HL-60 (cell line): ENCODE results near the gene DHX34.

Source experiments
- DNase-seq, 2 experiments: peaks; one replicate each; pipeline ENCODE4 v3.0.0-alpha.2; 2010 to 2020; ENCODE audit warnings: low read depth in 1 of 2, low spot score in 1 of 2
- H3K27ac ChIP-seq: fragments of 250-450 bp; sonication (Bioruptor Pico); replicated peaks from 2 replicates; pipeline ENCODE4 v1.5.1; 2020; ENCODE audit warnings: mild to moderate bottlenecking, moderate library complexity
- H3K27me3 ChIP-seq: fragments of 250-450 bp; sonication (Bioruptor Pico); 2 replicates; pipeline ENCODE4 v1.5.1; 2021; ENCODE audit warnings: mild to moderate bottlenecking, moderate library complexity; ENCODE audit not compliant: insufficient read depth, poor library complexity, severe bottlenecking
- H3K4me3 ChIP-seq: replicated peaks from 2 replicates; pipeline ENCODE4 v1.5.1; 2011; ENCODE audit warnings: mild to moderate bottlenecking, control low read depth, low read length; ENCODE audit not compliant: insufficient read depth
- GABPA ChIP-seq: IDR thresholded peaks from 2 replicates; pipeline ENCODE4 v1.6.1; 2012; ENCODE audit warnings: low read depth
- POLR2AphosphoS5 ChIP-seq: IDR thresholded peaks from 2 replicates; pipeline ENCODE4 v1.6.1; 2012; ENCODE audit warnings: low read depth
- SPI1 ChIP-seq: IDR thresholded peaks from 2 replicates; pipeline ENCODE4 v1.6.1; 2012; ENCODE audit warnings: low read depth, mild to moderate bottlenecking, borderline replicate concordance
- TF ChIP-seq, protein P1 (sequence below): IDR thresholded peaks from 2 replicates; pipeline ENCODE4 v1.6.1; 2012; ENCODE audit warnings: low read depth; ENCODE audit not compliant: insufficient replicate concordance
- TF ChIP-seq, protein P2 (sequence below): IDR thresholded peaks from one replicate; pipeline ENCODE4 v1.5.1; 2011; ENCODE audit warnings: low read length, control low read depth, inconsistent platforms; ENCODE audit not compliant: insufficient read depth

DHX34 gene

DNA sequence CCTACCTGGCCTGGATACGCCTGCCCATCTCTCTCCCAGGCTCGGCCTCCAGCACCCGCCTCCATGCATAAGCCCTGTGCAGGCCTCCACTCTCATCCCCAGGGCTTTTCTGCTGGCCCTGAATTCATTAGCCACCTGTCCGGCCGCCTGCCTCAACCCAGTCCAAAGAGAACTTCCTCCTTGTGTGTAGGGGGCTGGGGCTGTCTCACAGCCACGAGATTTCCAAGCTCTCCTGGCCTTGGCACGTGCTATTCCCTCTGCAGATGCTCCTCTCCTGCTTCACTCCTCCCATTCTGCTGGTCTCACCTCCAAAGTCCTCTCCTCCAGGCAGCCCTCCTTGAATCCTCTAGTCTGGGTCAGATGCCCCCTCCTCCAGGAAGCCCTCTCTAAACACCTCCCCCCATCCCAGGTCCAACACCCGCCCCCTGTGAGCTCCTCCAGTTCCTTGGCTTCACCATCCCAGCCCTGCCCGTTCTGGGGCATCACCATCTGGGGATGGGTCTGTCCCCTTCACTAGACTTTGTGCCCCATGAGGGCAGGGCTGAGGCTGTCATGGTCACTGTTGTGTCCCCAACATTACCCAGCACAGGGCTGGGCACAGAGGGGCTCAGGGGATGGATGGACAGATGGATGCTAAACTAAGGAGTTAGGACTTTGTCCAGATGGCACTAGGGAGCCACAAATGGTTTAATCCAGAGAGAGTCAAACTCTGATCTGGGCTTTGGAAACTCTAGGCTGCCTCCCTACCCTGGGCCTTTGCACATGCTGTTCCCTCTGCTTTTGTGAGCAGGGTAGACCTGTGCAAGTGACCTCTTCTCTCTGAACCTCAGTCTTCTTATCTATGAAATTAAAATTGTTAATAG lies 55.5 kb downstream of the DHX34 start:
- Histone ChIP-seq H3K4me3 (no peak overlapping the region), H3K27me3 (peaks cover 16% of the 10 kb centered on the region), H3K27ac (no peak overlapping the region)
- TF ChIP-seq POLR2AphosphoS5 (no peak), GABPA (no peak), SPI1 (no peak)
- TF ChIP-seq, protein P1, sequence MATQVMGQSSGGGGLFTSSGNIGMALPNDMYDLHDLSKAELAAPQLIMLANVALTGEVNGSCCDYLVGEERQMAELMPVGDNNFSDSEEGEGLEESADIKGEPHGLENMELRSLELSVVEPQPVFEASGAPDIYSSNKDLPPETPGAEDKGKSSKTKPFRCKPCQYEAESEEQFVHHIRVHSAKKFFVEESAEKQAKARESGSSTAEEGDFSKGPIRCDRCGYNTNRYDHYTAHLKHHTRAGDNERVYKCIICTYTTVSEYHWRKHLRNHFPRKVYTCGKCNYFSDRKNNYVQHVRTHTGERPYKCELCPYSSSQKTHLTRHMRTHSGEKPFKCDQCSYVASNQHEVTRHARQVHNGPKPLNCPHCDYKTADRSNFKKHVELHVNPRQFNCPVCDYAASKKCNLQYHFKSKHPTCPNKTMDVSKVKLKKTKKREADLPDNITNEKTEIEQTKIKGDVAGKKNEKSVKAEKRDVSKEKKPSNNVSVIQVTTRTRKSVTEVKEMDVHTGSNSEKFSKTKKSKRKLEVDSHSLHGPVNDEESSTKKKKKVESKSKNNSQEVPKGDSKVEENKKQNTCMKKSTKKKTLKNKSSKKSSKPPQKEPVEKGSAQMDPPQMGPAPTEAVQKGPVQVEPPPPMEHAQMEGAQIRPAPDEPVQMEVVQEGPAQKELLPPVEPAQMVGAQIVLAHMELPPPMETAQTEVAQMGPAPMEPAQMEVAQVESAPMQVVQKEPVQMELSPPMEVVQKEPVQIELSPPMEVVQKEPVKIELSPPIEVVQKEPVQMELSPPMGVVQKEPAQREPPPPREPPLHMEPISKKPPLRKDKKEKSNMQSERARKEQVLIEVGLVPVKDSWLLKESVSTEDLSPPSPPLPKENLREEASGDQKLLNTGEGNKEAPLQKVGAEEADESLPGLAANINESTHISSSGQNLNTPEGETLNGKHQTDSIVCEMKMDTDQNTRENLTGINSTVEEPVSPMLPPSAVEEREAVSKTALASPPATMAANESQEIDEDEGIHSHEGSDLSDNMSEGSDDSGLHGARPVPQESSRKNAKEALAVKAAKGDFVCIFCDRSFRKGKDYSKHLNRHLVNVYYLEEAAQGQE: no peak
- TF ChIP-seq, protein P2, sequence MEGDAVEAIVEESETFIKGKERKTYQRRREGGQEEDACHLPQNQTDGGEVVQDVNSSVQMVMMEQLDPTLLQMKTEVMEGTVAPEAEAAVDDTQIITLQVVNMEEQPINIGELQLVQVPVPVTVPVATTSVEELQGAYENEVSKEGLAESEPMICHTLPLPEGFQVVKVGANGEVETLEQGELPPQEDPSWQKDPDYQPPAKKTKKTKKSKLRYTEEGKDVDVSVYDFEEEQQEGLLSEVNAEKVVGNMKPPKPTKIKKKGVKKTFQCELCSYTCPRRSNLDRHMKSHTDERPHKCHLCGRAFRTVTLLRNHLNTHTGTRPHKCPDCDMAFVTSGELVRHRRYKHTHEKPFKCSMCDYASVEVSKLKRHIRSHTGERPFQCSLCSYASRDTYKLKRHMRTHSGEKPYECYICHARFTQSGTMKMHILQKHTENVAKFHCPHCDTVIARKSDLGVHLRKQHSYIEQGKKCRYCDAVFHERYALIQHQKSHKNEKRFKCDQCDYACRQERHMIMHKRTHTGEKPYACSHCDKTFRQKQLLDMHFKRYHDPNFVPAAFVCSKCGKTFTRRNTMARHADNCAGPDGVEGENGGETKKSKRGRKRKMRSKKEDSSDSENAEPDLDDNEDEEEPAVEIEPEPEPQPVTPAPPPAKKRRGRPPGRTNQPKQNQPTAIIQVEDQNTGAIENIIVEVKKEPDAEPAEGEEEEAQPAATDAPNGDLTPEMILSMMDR: no peak
- DNase-seq: no peak

DNA sequence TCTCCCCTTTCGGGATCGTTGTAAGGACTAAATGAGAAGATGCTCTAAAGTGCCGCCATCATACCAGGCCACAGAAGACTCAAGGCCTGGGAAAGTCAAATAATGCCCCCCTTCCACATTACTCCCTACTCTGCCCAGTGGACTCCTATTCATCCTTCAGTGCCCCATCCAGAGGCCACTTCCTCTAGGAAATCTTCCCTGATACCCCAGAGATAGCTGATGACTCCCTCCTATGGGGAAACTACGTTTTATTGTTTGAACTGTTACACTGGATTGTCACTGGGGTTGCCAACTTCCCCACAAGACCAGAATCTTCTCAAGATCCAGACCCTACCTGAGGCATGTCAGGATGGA lies 56.1 kb downstream of the DHX34 start:
- TF ChIP-seq, protein P2: no peak
- DNase-seq: no peak
- H3K27ac ChIP-seq: no peak overlapping the region

DNA sequence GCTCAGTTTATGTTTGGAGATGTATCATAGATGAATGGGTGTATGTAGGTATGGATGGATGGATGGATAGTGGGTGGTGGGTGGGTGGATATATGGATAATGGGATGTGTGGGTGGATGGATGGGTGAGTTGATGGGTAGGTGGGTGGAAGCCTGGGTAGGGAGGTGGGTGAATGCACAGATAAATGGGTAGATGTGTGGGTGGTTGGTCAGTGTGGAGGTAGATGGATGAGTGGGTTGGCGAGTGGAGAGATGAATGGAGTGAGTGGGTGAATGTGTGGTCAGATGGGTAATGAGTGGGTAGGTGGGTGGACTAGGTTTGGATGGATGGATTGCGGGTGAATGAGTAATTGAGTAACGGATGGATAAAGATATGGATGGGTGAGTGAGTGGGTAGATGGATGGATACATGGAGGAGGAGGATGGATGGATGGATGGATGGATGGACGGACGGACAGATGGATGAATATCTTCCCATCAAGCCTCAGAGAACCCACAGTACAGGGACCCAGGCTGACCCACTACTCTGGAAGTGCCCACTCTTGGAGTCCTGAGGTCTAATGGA lies 56.8 kb downstream of the DHX34 start:
- H3K4me3 ChIP-seq: no peak overlapping the region
- DNase-seq: no peak
- H3K27ac ChIP-seq: no peak overlapping the region
- TF ChIP-seq POLR2AphosphoS5 (no peak), SPI1 (no peak)
- TF ChIP-seq, protein P2: no peak
- peaks cover 16% of the 10 kb centered on the region for H3K27me3 ChIP-seq

More for the DNA sequence above, 56.1 kb downstream of the DHX34 start:
- Histone ChIP-seq H3K27me3 (peaks cover 16% of the 10 kb centered on the region), H3K4me3 (no peak overlapping the region)

DNA sequence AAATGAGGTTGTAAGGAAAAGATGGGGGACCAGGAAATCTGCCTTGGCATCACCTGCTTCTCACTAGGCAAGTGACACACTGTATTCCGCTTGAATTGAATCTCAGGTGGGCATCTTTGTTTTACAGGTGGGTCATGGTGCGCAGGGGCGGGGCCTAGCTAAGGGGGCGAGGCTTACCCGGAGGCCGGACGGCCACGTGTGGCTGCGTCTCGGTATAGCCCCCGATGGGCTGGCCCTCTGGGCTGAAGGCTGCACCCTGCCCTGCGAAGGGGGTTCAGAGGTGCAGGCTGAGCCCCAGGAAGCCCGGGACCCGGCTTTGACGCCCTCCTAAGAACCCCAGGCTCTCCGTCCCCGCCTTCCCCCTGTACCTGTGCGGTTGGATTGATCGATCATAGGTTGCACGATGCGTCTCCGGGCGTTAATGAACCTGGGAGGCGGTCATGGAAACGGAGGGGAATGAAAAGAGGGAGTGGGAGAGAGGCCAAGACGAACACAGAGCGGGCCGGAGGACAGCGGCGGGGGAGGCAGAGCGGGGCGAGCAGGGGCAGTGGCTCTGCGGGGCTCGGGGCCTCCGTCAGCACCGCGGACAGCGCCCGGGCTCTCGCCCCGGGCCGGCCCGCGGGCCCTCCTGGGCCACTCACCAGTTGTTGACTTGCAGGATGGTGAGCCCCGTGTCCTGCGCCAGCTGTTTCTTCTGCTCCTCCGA lies 57.7 kb downstream of the DHX34 start:
- H3K4me3 ChIP-seq: no peak overlapping the region
- peaks cover 16% of the 10 kb centered on the region for H3K27me3 ChIP-seq
- no peak overlapping the region for H3K27ac ChIP-seq
- TF ChIP-seq SPI1: no peak
- TF ChIP-seq, protein P1: peak; percentile 96
- no peak for TF ChIP-seq POLR2AphosphoS5
- TF ChIP-seq, protein P2: no peak
- TF ChIP-seq GABPA: no peak
- DNase-seq: no peak
